Urothelium cell line (cell line): Measurements from ENCODE around the gene ZNF711.
"Not testable (repeated sequence)": the region's sequence is repeated elsewhere in the genome, so short reads cannot be mapped to it uniquely, and the experiment has no call there.

Experiments used
- DNase-seq: peaks from one replicate; pipeline ENCODE4 v3.0.0; 2011; ENCODE audit warnings: low spot score, mixed read lengths
- FAIRE-seq: peaks from 2 replicates; lab custom pipeline; 2011; peaks lifted over from hg19 to GRCh38; lab: Jason Lieb, UNC

Gene ZNF711

GRCh38 chrX:85243761-85244449 is at the start of gene ZNF711, which contains the start of gene SATL1:
Gene ZNF711, plus strand, starts transcription at chrX:85243991. Its CDS starts 3,582 bp downstream, at chrX:85247573.
Gene SATL1, minus strand, starts transcription at chrX:85243779. Its CDS starts 134,811 bp downstream, at chrX:85108968.
- peak; percentile 60 for DNase-seq

GRCh38 chrX:85196319-85196718 is 47.5 kb upstream of the ZNF711 start:
- no peak for FAIRE-seq
- no peak for DNase-seq

More at GRCh38 chrX:85243761-85244449, at the start of gene ZNF711, which contains the start of gene SATL1:
- FAIRE-seq, result no peak

- FAIRE-seq, result no peak
These were observed 40.3 kb upstream of the ZNF711 start for GRCh38 chrX:85203461-85203970.

GRCh38 chrX:85213792-85214530 is 29.8 kb upstream of the ZNF711 start:
- DNase-seq, result no peak
- FAIRE-seq, result no peak

More at GRCh38 chrX:85203461-85203970, 40.3 kb upstream of the ZNF711 start:
- DNase-seq, result no peak

GRCh38 chrX:85215946-85216345 is 27.8 kb upstream of the ZNF711 start:
- no peak for DNase-seq
- no peak for FAIRE-seq

- no peak for FAIRE-seq
- DNase-seq, result no peak
These were observed 22.4 kb upstream of the ZNF711 start for GRCh38 chrX:85221361-85221760.

GRCh38 chrX:85223359-85223758 is 20.4 kb upstream of the ZNF711 start:
- FAIRE-seq (no peak), DNase-seq (no peak)

GRCh38 chrX:85243155-85243554 is 636 bp upstream of the ZNF711 start:
- DNase-seq (peak; percentile 4), FAIRE-seq (no peak)

GRCh38 chrX:85244450-85245211 is 840 bp downstream of the ZNF711 start:
- FAIRE-seq (no peak), DNase-seq (peak; percentile 18)

- DNase-seq, FAIRE-seq: not testable (repeated sequence)
These were observed 41.5 kb downstream of the ZNF711 start for GRCh38 chrX:85285286-85285685.

GRCh38 chrX:85288992-85289723 is 45.4 kb downstream of the ZNF711 start:
- DNase-seq, result peak; percentile 2
- no peak for FAIRE-seq

- DNase-seq (no peak), FAIRE-seq (no peak)
These were observed 59.8 kb downstream of the ZNF711 start for GRCh38 chrX:85303544-85303943.

- DNase-seq, result no peak
- no peak for FAIRE-seq
These were observed 65.9 kb downstream of the ZNF711 start for GRCh38 chrX:85309717-85310116.

- DNase-seq, FAIRE-seq: not testable (repeated sequence)
These were observed 67.6 kb downstream of the ZNF711 start for GRCh38 chrX:85311348-85311747.
